SK-N-SH treated with all-trans-retinoic acid at 6 μM for 48 hours (cell line): ENCODE results near the gene MARK3.

Experiments used
- ATAC-seq: fragments of 200-7000 bp; cut with Tn5 transposase; 3 replicates; pipeline ENCODE4 v1.9.1; 2020; ENCODE audit warnings: mild to moderate bottlenecking, moderate library complexity
- ARNTL ChIP-seq: fragments of 450-650 bp; formaldehyde crosslinking; IDR thresholded peaks from 2 replicates; pipeline ENCODE4 v1.5.0; 2020; ENCODE audit warnings: low read depth, mild to moderate bottlenecking, moderate library complexity, borderline replicate concordance
- BACH2 ChIP-seq: fragments of 250-450 bp; sonication (Bioruptor Pico); IDR thresholded peaks from 2 replicates; pipeline ENCODE4 v1.9.0; 2021; ENCODE audit warnings: mild to moderate bottlenecking, borderline replicate concordance
- CREB5 ChIP-seq: fragments of 250-450 bp; sonication (Bioruptor Pico); IDR thresholded peaks from 2 replicates; pipeline ENCODE4 v1.5.1; 2020; ENCODE audit warnings: low read depth, mild to moderate bottlenecking, moderate library complexity
- CSDC2 ChIP-seq: fragments of 250-450 bp; sonication (Bioruptor Pico); IDR thresholded peaks from 2 replicates; pipeline ENCODE4 v1.5.0; 2020; ENCODE audit warnings: mild to moderate bottlenecking, moderate library complexity
- CSRNP3 ChIP-seq: fragments of 250-450 bp; sonication (Bioruptor Pico); IDR thresholded peaks from 2 replicates; pipeline ENCODE4 v1.5.1; 2021; ENCODE audit warnings: mild to moderate bottlenecking, moderate library complexity
- ESRRG ChIP-seq: fragments of 250-450 bp; sonication (Bioruptor Pico); IDR thresholded peaks from 2 replicates; pipeline ENCODE4 v1.6.1; 2021; ENCODE audit warnings: mild to moderate bottlenecking
- GLIS3 ChIP-seq: fragments of 250-450 bp; sonication (Bioruptor Pico); IDR thresholded peaks from 2 replicates; pipeline ENCODE4 v1.5.0; 2020; ENCODE audit warnings: mild to moderate bottlenecking, moderate library complexity
- ISL1 ChIP-seq: fragments of 250-450 bp; sonication (Bioruptor Pico); IDR thresholded peaks from 2 replicates; pipeline ENCODE4 v2.1.2; 2022; ENCODE audit warnings: mild to moderate bottlenecking, moderate library complexity
- OSR1 ChIP-seq: fragments of 250-450 bp; sonication (Bioruptor Pico); IDR thresholded peaks from 2 replicates; pipeline ENCODE4 v1.8.0; 2022; ENCODE audit warnings: moderate library complexity, mild to moderate bottlenecking, inconsistent platforms
- PATZ1 ChIP-seq: fragments of 250-450 bp; sonication (Bioruptor Pico); IDR thresholded peaks from 2 replicates; pipeline ENCODE4 v1.8.0; 2020; ENCODE audit warnings: mild to moderate bottlenecking, moderate library complexity, borderline replicate concordance
- POU6F1 ChIP-seq: fragments of 250-450 bp; sonication (Bioruptor Pico); IDR thresholded peaks from 2 replicates; pipeline ENCODE4 v1.8.0; 2021; ENCODE audit warnings: low read depth, mild to moderate bottlenecking, moderate library complexity, borderline replicate concordance
- PPARA ChIP-seq: fragments of 250-450 bp; sonication (Bioruptor Pico); IDR thresholded peaks from 2 replicates; pipeline ENCODE4 v1.5.0; 2020; ENCODE audit warnings: mild to moderate bottlenecking, borderline replicate concordance
- RARB ChIP-seq: fragments of 250-450 bp; sonication (Bioruptor Pico); IDR thresholded peaks from 2 replicates; pipeline ENCODE4 v1.8.0; 2021; ENCODE audit warnings: mild to moderate bottlenecking, moderate library complexity
- SNAI2 ChIP-seq: fragments of 250-450 bp; sonication (Bioruptor Pico); IDR thresholded peaks from 2 replicates; pipeline ENCODE4 v1.5.0; 2020; ENCODE audit warnings: mild to moderate bottlenecking, moderate library complexity
- TCF4 ChIP-seq: fragments of 250-450 bp; sonication (Bioruptor Pico); IDR thresholded peaks from 2 replicates; pipeline ENCODE4 v1.8.0; 2021; ENCODE audit warnings: mild to moderate bottlenecking, moderate library complexity, borderline replicate concordance
- TOX ChIP-seq: fragments of 250-450 bp; sonication (Bioruptor Pico); IDR thresholded peaks from 2 replicates; pipeline ENCODE4 v1.8.0; 2021; ENCODE audit warnings: mild to moderate bottlenecking, moderate library complexity, borderline replicate concordance
- TSHZ2 ChIP-seq: fragments of 250-450 bp; sonication (Bioruptor Pico); IDR thresholded peaks from 2 replicates; pipeline ENCODE4 v1.5.0; 2020; ENCODE audit warnings: mild to moderate bottlenecking, moderate library complexity
- ZC3H10 ChIP-seq: fragments of 250-450 bp; sonication (Bioruptor Pico); IDR thresholded peaks from 2 replicates; pipeline ENCODE4 v1.5.1; 2021; ENCODE audit warnings: mild to moderate bottlenecking, moderate library complexity
- ZFP3 ChIP-seq: fragments of 250-450 bp; sonication (Bioruptor Pico); IDR thresholded peaks from 2 replicates; pipeline ENCODE4 v1.5.0; 2020; ENCODE audit warnings: mild to moderate bottlenecking, moderate library complexity
- ZFP30 ChIP-seq: fragments of 450-650 bp; formaldehyde crosslinking; IDR thresholded peaks from 2 replicates; pipeline ENCODE4 v1.5.0; 2022; ENCODE audit warnings: mild to moderate bottlenecking, moderate library complexity
- ZNF565 ChIP-seq: fragments of 450-650 bp; formaldehyde crosslinking; conservative IDR thresholded peaks from 2 replicates; pipeline ENCODE4 v1.5.0; 2020; ENCODE audit warnings: low read depth, mild to moderate bottlenecking, moderate library complexity
- ZNF70 ChIP-seq: fragments of 450-650 bp; formaldehyde crosslinking; IDR thresholded peaks from 2 replicates; pipeline ENCODE4 v1.5.0; 2020; ENCODE audit warnings: mild to moderate bottlenecking, moderate library complexity
- ZNF8 ChIP-seq: fragments of 450-650 bp; formaldehyde crosslinking; IDR thresholded peaks from 2 replicates; pipeline ENCODE4 v1.5.0; 2020; ENCODE audit warnings: mild to moderate bottlenecking, moderate library complexity

The MARK3 gene

GRCh38 chr14:103428723-103429556 is 43.7 kb downstream of the MARK3 start:
- no peak; the same call in 2 of the 3 replicates for ATAC-seq
- TF ChIP-seq ESRRG (CRISPR knock-in tag) (peak; percentile 79; the same call in 1 of the 2 replicates), ZFP30 (CRISPR knock-in tag) (no peak), CREB5 (CRISPR knock-in tag) (peak; percentile 27; the same call in 1 of the 2 replicates), ARNTL (no peak), TOX (no peak), PATZ1 (CRISPR knock-in tag) (0 out of 2 replicates have a peak, but pooled peaks have one; percentile 37), SNAI2 (CRISPR knock-in tag) (no peak), TSHZ2 (CRISPR knock-in tag) (no peak), RARB (CRISPR knock-in tag) (no peak), ZFP3 (peak; percentile 32; the same call in 1 of the 2 replicates), GLIS3 (no peak), ZC3H10 (CRISPR knock-in tag) (no peak), ZNF70 (CRISPR knock-in tag) (no peak), ZNF8 (CRISPR knock-in tag) (no peak), ISL1 (CRISPR knock-in tag) (peak; percentile 68), OSR1 (CRISPR knock-in tag) (no peak), CSDC2 (no peak), CSRNP3 (CRISPR knock-in tag) (0 out of 2 replicates have a peak, but pooled peaks have one; percentile 29), BACH2 (no peak), TCF4 (CRISPR knock-in tag) (peak; percentile 17; the same call in 1 of the 2 replicates), PPARA (CRISPR knock-in tag) (no peak), POU6F1 (CRISPR knock-in tag) (no peak), ZNF565 (CRISPR knock-in tag) (no peak)

- no peak for ATAC-seq
- TF ChIP-seq OSR1 (CRISPR knock-in tag): no peak
- no peak for TF ChIP-seq TSHZ2 (CRISPR knock-in tag)
- TF ChIP-seq PATZ1 (CRISPR knock-in tag): no peak
- TF ChIP-seq CSDC2: no peak
- TF ChIP-seq CREB5 (CRISPR knock-in tag): no peak
- TF ChIP-seq TCF4 (CRISPR knock-in tag): no peak
- TF ChIP-seq GLIS3: no peak
- no peak for TF ChIP-seq SNAI2 (CRISPR knock-in tag)
- no peak for TF ChIP-seq ZC3H10 (CRISPR knock-in tag)
- TF ChIP-seq RARB (CRISPR knock-in tag): no peak
- TF ChIP-seq ZNF8 (CRISPR knock-in tag): no peak
- no peak for TF ChIP-seq ARNTL
- TF ChIP-seq TOX: no peak
These were observed 45.1 kb downstream of the MARK3 start for GRCh38 chr14:103430358-103430757.
